Keratinocyte (primary cell): ENCODE measurements around the gene LMNTD1. TPM values are rescaled to one million over a fixed set of nuclear protein-coding genes. Genes with fewer than 3 reads are reported as not detected.

Source experiments
- DNase-seq: peaks from one replicate; pipeline ENCODE4 v3.0.0-alpha.2; 2011; ENCODE audit warnings: low read depth, missing footprints, low spot score
- FAIRE-seq: peaks from 2 replicates; lab custom pipeline; 2011; peaks lifted over from hg19 to GRCh38; lab: Jason Lieb, UNC
- H2AFZ ChIP-seq: 2 replicates; pipeline ENCODE4 v1.6.0; 2012; ENCODE audit warnings: low read length, control low read depth, inconsistent platforms; ENCODE audit not compliant: control insufficient read depth
- H3K27ac ChIP-seq: 2 replicates; pipeline ENCODE4 v1.5.1; 2011; ENCODE audit warnings: low read length; ENCODE audit not compliant: control insufficient read depth, insufficient read depth
- H3K27me3 ChIP-seq: 3 replicates; pipeline ENCODE4 v1.6.0; 2011; ENCODE audit warnings: low read length; ENCODE audit not compliant: control insufficient read depth, insufficient read depth; ENCODE audit errors: extremely low read depth
- H3K36me3 ChIP-seq, 2 experiments: 2 replicates in 1 of 2; 3 replicates in 1 of 2; pipeline ENCODE4 v1.5.1; 2011; ENCODE audit warnings: low read length in 2 of 2, mild to moderate bottlenecking in 1 of 2; ENCODE audit not compliant: control insufficient read depth in 2 of 2, insufficient read depth in 2 of 2; ENCODE audit errors: extremely low read depth in 1 of 2
- H3K4me1 ChIP-seq: 3 replicates; pipeline ENCODE4 v1.5.1; 2011; ENCODE audit warnings: low read length; ENCODE audit not compliant: control insufficient read depth, insufficient read depth; ENCODE audit errors: extremely low read depth
- H3K4me2 ChIP-seq: 3 replicates; pipeline ENCODE4 v1.6.0; 2011; ENCODE audit warnings: low read depth, low read length; ENCODE audit not compliant: control insufficient read depth, insufficient read depth; ENCODE audit errors: extremely low read depth
- H3K4me3 ChIP-seq, 3 experiments: fragments of 200-600 bp in 1 of 3; sonication (generic) in 1 of 3; 2 replicates in 2 of 3; 3 replicates in 1 of 3; pipeline ENCODE4 v1.5.1; 2011 to 2016; ENCODE audit warnings: low read length in 3 of 3, mild to moderate bottlenecking in 3 of 3, control low read depth in 2 of 3, inconsistent platforms in 1 of 3, low read depth in 1 of 3, mixed read lengths in 1 of 3, mixed run types in 1 of 3, moderate library complexity in 1 of 3; ENCODE audit not compliant: control insufficient read depth in 2 of 3, insufficient read depth in 2 of 3; ENCODE audit errors: extremely low read depth in 1 of 3
- H3K79me2 ChIP-seq: 2 replicates; pipeline ENCODE4 v1.6.0; 2012; ENCODE audit warnings: low read length; ENCODE audit not compliant: control insufficient read depth, insufficient read depth
- H3K9ac ChIP-seq: 3 replicates; pipeline ENCODE4 v1.6.0; 2011; ENCODE audit warnings: low read length; ENCODE audit not compliant: control insufficient read depth, insufficient read depth; ENCODE audit errors: extremely low read depth
- H3K9me1 ChIP-seq: 3 replicates; pipeline ENCODE4 v1.6.0; 2011; ENCODE audit warnings: low read length; ENCODE audit not compliant: control insufficient read depth, insufficient read depth; ENCODE audit errors: extremely low read depth
- H3K9me3 ChIP-seq: 2 replicates; pipeline ENCODE4 v1.5.1; 2012; ENCODE audit warnings: low read depth, low read length; ENCODE audit not compliant: control insufficient read depth
- H4K20me1 ChIP-seq: 3 replicates; pipeline ENCODE4 v1.6.0; 2011; ENCODE audit warnings: low read length; ENCODE audit not compliant: control insufficient read depth, insufficient read depth; ENCODE audit errors: extremely low read depth
- EZH2 ChIP-seq: IDR thresholded peaks from one replicate; pipeline ENCODE4 v1.6.1; 2012; ENCODE audit warnings: inconsistent platforms, mild to moderate bottlenecking, low read length, moderate library complexity
- dilution Hi-C: fragments of 300-500 bp; cut with MboI; formaldehyde crosslinking; loops from one replicate; pipeline ENCODE4 v1.7.0; 2020; ENCODE audit warnings: low sequenced_read_pairs; ENCODE audit not compliant: extremely low pct_ligation_motif_present
- polyA plus RNA-seq, 5 experiments: library from polyadenylated mRNA; depleted of rRNA in 3 of 5; stranded (reverse) in 3 of 5; stranded (forward) in 1 of 5; unstranded in 1 of 5; fragments of >200 nt; gene quantifications; 1 replicate in 1 of 5; 2 replicates in 3 of 5; 3 replicates in 1 of 5; pipeline versions ENCODE4 v1.2.1 to v1.2.3, GENCODE V29; 2011 to 2012; ENCODE audit warnings: missing spikeins in 2 of 5, low read depth in 1 of 5, low replicate concordance in 1 of 5
- TF ChIP-seq, protein P1 (sequence below), 3 experiments: IDR thresholded peaks in 1 of 3; conservative IDR thresholded peaks in 1 of 3; optimal IDR thresholded peaks in 1 of 3; 2 replicates in 2 of 3; 3 replicates in 1 of 3; pipeline versions ENCODE3 to v1.5.1; 2011; ENCODE audit warnings: low read length in 3 of 3, mild to moderate bottlenecking in 3 of 3, moderate library complexity in 2 of 3, control low read depth in 1 of 3, inconsistent platforms in 1 of 3; ENCODE audit not compliant: insufficient read depth in 2 of 3; ENCODE audit errors: extremely low read depth in 1 of 3

LMNTD1 gene
- polyA plus RNA-seq, 1 donor (not counting 4 experiments of a cell fraction or from before 2014, with no cell fraction given) = 0.42 TPM

GRCh38 chr12:25533150-25533549 lies 19.9 kb downstream of the LMNTD1 start:
- H3K4me2 ChIP-seq = no peak overlapping the region
- H3K9me1 ChIP-seq = no peaks in the 10 kb centered on the region
- H3K79me2 ChIP-seq = no peaks in the 10 kb centered on the region
- H3K27me3 ChIP-seq = no peaks in the 10 kb centered on the region
- DNase-seq (no peak), FAIRE-seq (no peak)
- H3K4me3 ChIP-seq = no peak overlapping the region
- H3K9me3 ChIP-seq = no peaks in the 10 kb centered on the region
- no peak overlapping the region for H3K9ac ChIP-seq
- no peak overlapping the region for H2AFZ ChIP-seq
- H3K4me1 ChIP-seq = peaks cover 9% of the 10 kb centered on the region
- dilution Hi-C loops = no loop called here
- no peak for TF ChIP-seq EZH2
- TF ChIP-seq, protein P1, sequence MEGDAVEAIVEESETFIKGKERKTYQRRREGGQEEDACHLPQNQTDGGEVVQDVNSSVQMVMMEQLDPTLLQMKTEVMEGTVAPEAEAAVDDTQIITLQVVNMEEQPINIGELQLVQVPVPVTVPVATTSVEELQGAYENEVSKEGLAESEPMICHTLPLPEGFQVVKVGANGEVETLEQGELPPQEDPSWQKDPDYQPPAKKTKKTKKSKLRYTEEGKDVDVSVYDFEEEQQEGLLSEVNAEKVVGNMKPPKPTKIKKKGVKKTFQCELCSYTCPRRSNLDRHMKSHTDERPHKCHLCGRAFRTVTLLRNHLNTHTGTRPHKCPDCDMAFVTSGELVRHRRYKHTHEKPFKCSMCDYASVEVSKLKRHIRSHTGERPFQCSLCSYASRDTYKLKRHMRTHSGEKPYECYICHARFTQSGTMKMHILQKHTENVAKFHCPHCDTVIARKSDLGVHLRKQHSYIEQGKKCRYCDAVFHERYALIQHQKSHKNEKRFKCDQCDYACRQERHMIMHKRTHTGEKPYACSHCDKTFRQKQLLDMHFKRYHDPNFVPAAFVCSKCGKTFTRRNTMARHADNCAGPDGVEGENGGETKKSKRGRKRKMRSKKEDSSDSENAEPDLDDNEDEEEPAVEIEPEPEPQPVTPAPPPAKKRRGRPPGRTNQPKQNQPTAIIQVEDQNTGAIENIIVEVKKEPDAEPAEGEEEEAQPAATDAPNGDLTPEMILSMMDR (optimal IDR thresholded peaks at IDR 0.05 in 1 of 3, IDR thresholded peaks at IDR 0.05 in 1 of 3, conservative IDR thresholded peaks at IDR 0.05 in 1 of 3; ENCODE audit: extremely low read depth in 1 of 3, insufficient read depth in 2 of 3, low read length in 3 of 3) = no peak
- no peak overlapping the region for H3K27ac ChIP-seq
- H4K20me1 ChIP-seq = no peaks in the 10 kb centered on the region
- H3K36me3 ChIP-seq = no peaks in the 10 kb centered on the region

DNA sequence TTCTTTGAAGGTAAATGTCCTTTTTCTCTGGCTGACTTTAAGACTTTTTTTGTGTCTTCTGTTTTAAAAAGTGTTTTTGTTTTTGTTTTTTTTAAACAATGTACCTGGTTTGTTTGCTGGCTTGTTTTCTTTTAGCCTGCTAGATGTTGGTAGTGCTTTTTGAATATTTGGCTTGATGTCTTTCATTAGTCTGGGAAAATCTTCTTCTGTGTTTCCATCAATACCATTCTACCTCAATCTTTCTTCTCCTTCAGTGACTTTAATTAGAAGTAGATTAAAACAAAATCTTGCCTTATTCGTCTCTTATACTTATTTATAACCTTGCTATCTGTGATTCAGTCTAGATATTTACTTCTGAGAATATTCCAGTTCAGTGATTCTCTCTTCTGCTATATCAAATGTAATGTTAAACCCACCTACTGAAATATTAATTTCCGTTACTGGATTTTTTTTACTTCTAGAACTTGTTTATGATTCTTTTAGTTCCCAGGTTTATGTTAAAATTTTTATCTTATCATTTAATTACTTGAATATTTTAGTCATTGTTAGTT lies 21.5 kb downstream of the LMNTD1 start:
- no peaks in the 10 kb centered on the region for H3K9me3 ChIP-seq
- no peak for DNase-seq
- peaks cover 9% of the 10 kb centered on the region for H3K4me1 ChIP-seq
- no peaks in the 10 kb centered on the region for H3K79me2 ChIP-seq
- no peak overlapping the region for H2AFZ ChIP-seq
- no peak overlapping the region for H3K9ac ChIP-seq
- no peak overlapping the region for H3K4me3 ChIP-seq
- dilution Hi-C loops = no loop called here
- H3K27ac ChIP-seq = no peak overlapping the region
- no peaks in the 10 kb centered on the region for H4K20me1 ChIP-seq
- no peak overlapping the region for H3K4me2 ChIP-seq
- no peaks in the 10 kb centered on the region for H3K9me1 ChIP-seq
- no peaks in the 10 kb centered on the region for H3K36me3 ChIP-seq
- FAIRE-seq = no peak
- TF ChIP-seq EZH2 = no peak
- TF ChIP-seq, protein P1 (optimal IDR thresholded peaks at IDR 0.05 in 1 of 3, IDR thresholded peaks at IDR 0.05 in 1 of 3, conservative IDR thresholded peaks at IDR 0.05 in 1 of 3; ENCODE audit: extremely low read depth in 1 of 3, insufficient read depth in 2 of 3, low read length in 3 of 3) = no peak
- H3K27me3 ChIP-seq = no peaks in the 10 kb centered on the region
